ENCODE measurements around the gene LRBA. TPM values are rescaled to one million over a fixed set of nuclear protein-coding genes. Genes with fewer than 3 reads are reported as not detected.

LRBA gene
- total and polyA plus RNA-seq, 9 of the 15 experiments (the other 6 are each of a cell fraction or from before 2014, with no cell fraction given): 24.2 to 88.7 (median 59.7) TPM

- TF ChIP-seq ZBTB33 (CRISPR knock-in tag; IDR thresholded peaks at IDR 0.05) (no peak; the same call in 1 of the 2 replicates), GTF2E2 (tag; IDR thresholded peaks at IDR 0.05) (peak; percentile 28; the same call in 1 of the 2 replicates), FOXJ2 (tag; IDR thresholded peaks at IDR 0.05) (no peak), POLR3A (IDR thresholded peaks at IDR 0.05; ENCODE audit: borderline replicate concordance, extremely low read depth, insufficient read depth, insufficient read length) (no peak), SRSF1 (IDR thresholded peaks at IDR 0.05; ENCODE audit: low read depth, low read length) (no peak), RB1 (IDR thresholded peaks at IDR 0.05; ENCODE audit: low read depth) (no peak), POLR2AphosphoS5 (IDR thresholded peaks at IDR 0.05; ENCODE audit: control insufficient read depth, insufficient read depth, low read depth, low read length) (no peak), POLR3G (IDR thresholded peaks at IDR 0.05; ENCODE audit: extremely low read depth, insufficient read length, insufficient replicate concordance) (no peak), ZNF140 (CRISPR knock-in tag; IDR thresholded peaks at IDR 0.05) (peak; percentile 75; the same call in 1 of the 2 replicates), XRCC4 (IDR thresholded peaks at IDR 0.05; ENCODE audit: extremely low read depth, insufficient read depth, insufficient read length) (no peak), TAL1 (IDR thresholded peaks at IDR 0.05) (no peak), ZFP30 (CRISPR knock-in tag; IDR thresholded peaks at IDR 0.05; ENCODE audit: borderline replicate concordance) (no peak), TAF1 (IDR thresholded peaks at IDR 0.05; ENCODE audit: control insufficient read depth, extremely low read depth, insufficient read depth, low read length, severe bottlenecking) (no peak), THAP12 (CRISPR knock-in tag; IDR thresholded peaks at IDR 0.05) (no peak)
These were observed 23.5 kb upstream of the LRBA start (continued) for GRCh38 chr4:151038452-151039157.

All from K562 (cell line).